K562 (cell line): Measurements from ENCODE around the gene SIAE. TPM values are rescaled to one million over a fixed set of nuclear protein-coding genes. Genes with fewer than 3 reads are reported as not detected.
A peak's percentile ranks its signal among the peaks of the same experiment; 100 is the strongest.

Experiments
- BACH1 ChIP-seq: fragments of 200-800 bp; sonication (Bioruptor generic); IDR thresholded peaks from 2 replicates; pipeline ENCODE4 v1.6.1; 2016; ENCODE audit warnings: missing genetic modification characterization, missing compliant biosample characterization
- CEBPG ChIP-seq, 3 experiments: fragments of 200-800 bp in 1 of 3; sonication (Bioruptor generic) in 1 of 3; sonication (generic) in 1 of 3; formaldehyde crosslinking in 1 of 3; IDR thresholded peaks in 2 of 3; conservative IDR thresholded peaks in 1 of 3; 2 replicates each; pipeline versions ENCODE4 v1.6.1 to v1.8.0; 2016 to 2022; ENCODE audit warnings: missing compliant biosample characterization in 2 of 3, missing genetic modification characterization in 2 of 3, mild to moderate bottlenecking in 1 of 3, missing genetic modification reagents in 1 of 3
- DACH1 ChIP-seq: fragments of 450-650 bp; IDR thresholded peaks from 2 replicates; pipeline ENCODE4 v1.6.1; 2018; ENCODE audit not compliant: partially characterized antibody
- ETV1 ChIP-seq: fragments of 450-650 bp; conservative IDR thresholded peaks from 2 replicates; pipeline ENCODE4 v1.6.1; 2016; ENCODE audit warnings: missing genetic modification characterization, control low read depth, low read depth, missing compliant biosample characterization
- FOXK2 ChIP-seq, 2 experiments: fragments of 450-650 bp; IDR thresholded peaks in 1 of 2; conservative IDR thresholded peaks in 1 of 2; 2 replicates each; pipeline ENCODE4 v1.6.1; 2016; ENCODE audit warnings: low read depth in 2 of 2, mild to moderate bottlenecking in 1 of 2
- GTF2E2 ChIP-seq: fragments of 200-800 bp; sonication (Bioruptor generic); IDR thresholded peaks from 2 replicates; pipeline ENCODE4 v1.6.1; 2016; ENCODE audit warnings: missing genetic modification characterization, missing compliant biosample characterization
- MAFF ChIP-seq: IDR thresholded peaks from 2 replicates; pipeline ENCODE4 v1.6.1; 2012; ENCODE audit warnings: low read length, improper control_type of control experiment
- MEIS2 ChIP-seq: fragments of 450-650 bp; IDR thresholded peaks from 2 replicates; pipeline ENCODE4 v1.6.1; 2014; ENCODE audit warnings: mild to moderate bottlenecking; ENCODE audit not compliant: partially characterized antibody
- RAD51 ChIP-seq: fragments of 450-650 bp; IDR thresholded peaks from 2 replicates; pipeline ENCODE4 v1.7.1; 2016; ENCODE audit warnings: low read depth, mild to moderate bottlenecking, borderline replicate concordance
- RBM17 ChIP-seq: fragments of 200-400 bp; formaldehyde crosslinking; IDR thresholded peaks from 2 replicates; pipeline ENCODE4 v1.6.1; 2017; ENCODE audit warnings: low read depth, mild to moderate bottlenecking, low read length, borderline replicate concordance
- SMARCC2 ChIP-seq: fragments of 450-650 bp; IDR thresholded peaks from 2 replicates; pipeline ENCODE4 v1.6.1; 2017; ENCODE audit warnings: antibody characterized with exemption, moderate library complexity, mild to moderate bottlenecking, low read depth
- SOX6 ChIP-seq: fragments of 450-650 bp; IDR thresholded peaks from 2 replicates; pipeline ENCODE4 v1.6.1; 2014; ENCODE audit warnings: mild to moderate bottlenecking
- ZNF766 ChIP-seq: fragments of 200-800 bp; sonication (Bioruptor generic); conservative IDR thresholded peaks from 2 replicates; pipeline ENCODE4 v1.6.1; 2016; ENCODE audit warnings: missing genetic modification characterization, missing compliant biosample characterization
- polyA plus RNA-seq, 8 experiments: library from polyadenylated mRNA; depleted of rRNA in 4 of 8; stranded (reverse) in 5 of 8; unstranded in 3 of 8; fragments of >200 nt; fragmentation: Nextera tagmentation in 2 of 8; fragmentation: Illumina TruSeq in 1 of 8; extraction: Ambion mirVana in 2 of 8; extraction: Trizol in 1 of 8; gene quantifications; 2 replicates each; pipeline versions ENCODE4 v1.2.1 to v1.2.3, GENCODE V29; 2011 to 2014; ENCODE audit warnings: inconsistent platforms in 1 of 8, missing spikeins in 1 of 8
- total RNA-seq, 7 experiments: library from RNA; depleted of rRNA in 6 of 7; stranded (reverse); fragments of >200 nt in 6 of 7; fragmentation: Illumina TruSeq in 2 of 7; extraction: Trizol in 2 of 7; gene quantifications; 2 replicates each; pipeline versions ENCODE4 v1.2.1 to v1.2.3, GENCODE V29; 2011 to 2021; ENCODE audit warnings: low replicate concordance in 1 of 7
- TF ChIP-seq, protein P1 (sequence below), 2 experiments: fragments of 450-650 bp in 1 of 2; sonication (generic) in 1 of 2; formaldehyde crosslinking in 1 of 2; IDR thresholded peaks; 2 replicates each; pipeline versions ENCODE4 v1.7.1 to v1.9.0; 2016 to 2022; ENCODE audit warnings: inconsistent platforms in 1 of 2, mild to moderate bottlenecking in 1 of 2, missing genetic modification reagents in 1 of 2

The SIAE gene
- total and polyA plus RNA-seq, 9 of the 15 experiments (the other 6 are each of a cell fraction or from before 2014, with no cell fraction given), result 0.89 to 9.6 (median 3.7) TPM

DNA sequence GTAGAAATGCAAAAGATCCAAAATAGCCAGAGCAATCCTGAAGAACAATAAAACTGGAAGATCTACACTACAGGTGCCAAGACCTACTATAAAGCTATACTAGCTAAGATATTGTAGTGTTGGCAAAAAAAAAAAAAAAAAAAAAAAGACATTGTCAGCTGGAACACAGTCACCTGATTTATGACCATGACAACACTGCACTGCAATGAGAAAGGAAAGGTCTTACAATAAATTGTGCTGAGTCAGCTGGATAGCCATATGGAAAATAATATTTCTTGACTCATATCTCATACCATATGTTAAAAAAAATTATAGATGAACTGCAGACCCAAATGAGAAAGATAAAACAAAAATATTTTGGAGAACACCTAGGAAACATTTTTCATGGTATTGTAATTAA, 65.4 kb downstream of the SIAE start (continued):
- TF ChIP-seq FOXK2 (conservative IDR thresholded peaks at IDR 0.05 in 1 of 2, IDR thresholded peaks at IDR 0.05 in 1 of 2; ENCODE audit: low read depth in 2 of 2) (peak; percentile 40 to 53; a peak in 3 of 4 replicates), GTF2E2 (tag) (0 out of 2 replicates have a peak, but pooled peaks have one; percentile 7), SOX6 (peak; percentile 71), CEBPG (CRISPR knock-in tag; IDR thresholded peaks at IDR 0.05) (no peak), CEBPG (tag; conservative IDR thresholded peaks at IDR 0.05 in 1 of 2, IDR thresholded peaks at IDR 0.05 in 1 of 2) (peak in 1 of 2 experiments; percentile 46; a peak in 1 of 4 replicates), RBM17 (no peak), MEIS2 (peak; percentile 98), ZNF766 (CRISPR knock-in tag) (peak; percentile 13; the same call in 1 of the 2 replicates), MAFF (peak; percentile 100), RAD51 (peak; percentile 30; the same call in 1 of the 2 replicates), SMARCC2 (peak; percentile 41; the same call in 1 of the 2 replicates), ETV1 (tag) (no peak), DACH1 (peak; percentile 65), BACH1 (tag) (peak; percentile 97)
- TF ChIP-seq, protein P1, sequence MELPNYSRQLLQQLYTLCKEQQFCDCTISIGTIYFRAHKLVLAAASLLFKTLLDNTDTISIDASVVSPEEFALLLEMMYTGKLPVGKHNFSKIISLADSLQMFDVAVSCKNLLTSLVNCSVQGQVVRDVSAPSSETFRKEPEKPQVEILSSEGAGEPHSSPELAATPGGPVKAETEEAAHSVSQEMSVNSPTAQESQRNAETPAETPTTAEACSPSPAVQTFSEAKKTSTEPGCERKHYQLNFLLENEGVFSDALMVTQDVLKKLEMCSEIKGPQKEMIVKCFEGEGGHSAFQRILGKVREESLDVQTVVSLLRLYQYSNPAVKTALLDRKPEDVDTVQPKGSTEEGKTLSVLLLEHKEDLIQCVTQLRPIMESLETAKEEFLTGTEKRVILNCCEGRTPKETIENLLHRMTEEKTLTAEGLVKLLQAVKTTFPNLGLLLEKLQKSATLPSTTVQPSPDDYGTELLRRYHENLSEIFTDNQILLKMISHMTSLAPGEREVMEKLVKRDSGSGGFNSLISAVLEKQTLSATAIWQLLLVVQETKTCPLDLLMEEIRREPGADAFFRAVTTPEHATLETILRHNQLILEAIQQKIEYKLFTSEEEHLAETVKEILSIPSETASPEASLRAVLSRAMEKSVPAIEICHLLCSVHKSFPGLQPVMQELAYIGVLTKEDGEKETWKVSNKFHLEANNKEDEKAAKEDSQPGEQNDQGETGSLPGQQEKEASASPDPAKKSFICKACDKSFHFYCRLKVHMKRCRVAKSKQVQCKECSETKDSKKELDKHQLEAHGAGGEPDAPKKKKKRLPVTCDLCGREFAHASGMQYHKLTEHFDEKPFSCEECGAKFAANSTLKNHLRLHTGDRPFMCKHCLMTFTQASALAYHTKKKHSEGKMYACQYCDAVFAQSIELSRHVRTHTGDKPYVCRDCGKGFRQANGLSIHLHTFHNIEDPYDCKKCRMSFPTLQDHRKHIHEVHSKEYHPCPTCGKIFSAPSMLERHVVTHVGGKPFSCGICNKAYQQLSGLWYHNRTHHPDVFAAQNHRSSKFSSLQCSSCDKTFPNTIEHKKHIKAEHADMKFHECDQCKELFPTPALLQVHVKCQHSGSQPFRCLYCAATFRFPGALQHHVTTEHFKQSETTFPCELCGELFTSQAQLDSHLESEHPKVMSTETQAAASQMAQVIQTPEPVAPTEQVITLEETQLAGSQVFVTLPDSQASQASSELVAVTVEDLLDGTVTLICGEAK (IDR thresholded peaks at IDR 0.05), result 0 out of 2 replicates have a peak, but pooled peaks have one; percentile 37
- TF ChIP-seq, protein P1 (CRISPR knock-in tag; IDR thresholded peaks at IDR 0.05), result no peak
